ENCODE data around the gene SCARF2. TPM values are rescaled to one million over a fixed set of nuclear protein-coding genes. Genes with fewer than 3 reads are reported as not detected.

The SCARF2 gene
- total RNA-seq, 4 donors from 2014 or later = 6.1 to 9.6 (median 8.4) TPM

DNA sequence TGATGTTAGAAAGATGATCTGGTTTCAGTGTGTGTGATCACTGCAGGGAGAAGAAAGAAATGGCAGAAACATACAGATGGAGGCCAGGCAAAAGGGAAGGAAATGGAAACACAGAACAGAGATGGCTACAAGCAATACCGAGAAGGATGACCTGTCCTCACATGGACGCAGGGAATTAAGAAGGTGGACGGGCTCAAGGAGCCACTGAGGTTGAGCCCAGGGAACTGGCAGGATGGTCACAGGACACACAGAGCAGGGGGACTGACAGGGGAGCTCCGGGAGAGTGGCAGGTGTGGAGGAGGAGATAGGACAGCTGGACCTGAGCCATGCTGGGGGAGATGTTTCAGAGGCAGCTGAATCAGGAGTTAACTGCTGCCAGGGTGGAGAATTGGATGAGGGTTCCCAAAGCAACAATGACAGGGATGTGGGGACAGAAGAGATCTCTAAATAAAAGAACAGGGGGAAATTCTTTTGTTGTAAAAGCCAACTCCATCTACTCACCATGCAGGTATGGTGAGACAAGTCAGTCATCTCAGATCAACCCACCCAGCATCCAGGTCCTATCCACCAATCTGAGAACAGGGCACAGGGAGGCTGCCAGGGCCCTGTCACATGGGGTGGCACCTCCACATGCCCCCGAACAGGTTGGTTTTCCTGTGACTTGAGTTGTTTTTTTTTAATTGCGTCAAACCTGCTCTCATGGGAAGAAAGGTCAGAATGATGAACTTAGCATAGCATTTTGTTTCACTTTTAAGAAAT, 31.7 kb upstream of the SCARF2 start:
- TF ChIP-seq, protein P1, sequence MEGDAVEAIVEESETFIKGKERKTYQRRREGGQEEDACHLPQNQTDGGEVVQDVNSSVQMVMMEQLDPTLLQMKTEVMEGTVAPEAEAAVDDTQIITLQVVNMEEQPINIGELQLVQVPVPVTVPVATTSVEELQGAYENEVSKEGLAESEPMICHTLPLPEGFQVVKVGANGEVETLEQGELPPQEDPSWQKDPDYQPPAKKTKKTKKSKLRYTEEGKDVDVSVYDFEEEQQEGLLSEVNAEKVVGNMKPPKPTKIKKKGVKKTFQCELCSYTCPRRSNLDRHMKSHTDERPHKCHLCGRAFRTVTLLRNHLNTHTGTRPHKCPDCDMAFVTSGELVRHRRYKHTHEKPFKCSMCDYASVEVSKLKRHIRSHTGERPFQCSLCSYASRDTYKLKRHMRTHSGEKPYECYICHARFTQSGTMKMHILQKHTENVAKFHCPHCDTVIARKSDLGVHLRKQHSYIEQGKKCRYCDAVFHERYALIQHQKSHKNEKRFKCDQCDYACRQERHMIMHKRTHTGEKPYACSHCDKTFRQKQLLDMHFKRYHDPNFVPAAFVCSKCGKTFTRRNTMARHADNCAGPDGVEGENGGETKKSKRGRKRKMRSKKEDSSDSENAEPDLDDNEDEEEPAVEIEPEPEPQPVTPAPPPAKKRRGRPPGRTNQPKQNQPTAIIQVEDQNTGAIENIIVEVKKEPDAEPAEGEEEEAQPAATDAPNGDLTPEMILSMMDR (IDR thresholded peaks at IDR 0.05) = no peak
- TF ChIP-seq POLR2A (IDR thresholded peaks at IDR 0.05) = no peak
- 82 to 90% methylated on average over 6 of the region's 6 CpGs for WGBS, 2 donors
- no peak overlapping the region for H3K4me3 ChIP-seq (ENCODE audit: low read depth, poor library complexity, severe bottlenecking)
- DNase-seq (ENCODE audit: low spot score in 2 of 2) = no peak
- intact Hi-C loops (cut with DNase I; ENCODE audit: low total_unique reads) = no loop called here

DNA sequence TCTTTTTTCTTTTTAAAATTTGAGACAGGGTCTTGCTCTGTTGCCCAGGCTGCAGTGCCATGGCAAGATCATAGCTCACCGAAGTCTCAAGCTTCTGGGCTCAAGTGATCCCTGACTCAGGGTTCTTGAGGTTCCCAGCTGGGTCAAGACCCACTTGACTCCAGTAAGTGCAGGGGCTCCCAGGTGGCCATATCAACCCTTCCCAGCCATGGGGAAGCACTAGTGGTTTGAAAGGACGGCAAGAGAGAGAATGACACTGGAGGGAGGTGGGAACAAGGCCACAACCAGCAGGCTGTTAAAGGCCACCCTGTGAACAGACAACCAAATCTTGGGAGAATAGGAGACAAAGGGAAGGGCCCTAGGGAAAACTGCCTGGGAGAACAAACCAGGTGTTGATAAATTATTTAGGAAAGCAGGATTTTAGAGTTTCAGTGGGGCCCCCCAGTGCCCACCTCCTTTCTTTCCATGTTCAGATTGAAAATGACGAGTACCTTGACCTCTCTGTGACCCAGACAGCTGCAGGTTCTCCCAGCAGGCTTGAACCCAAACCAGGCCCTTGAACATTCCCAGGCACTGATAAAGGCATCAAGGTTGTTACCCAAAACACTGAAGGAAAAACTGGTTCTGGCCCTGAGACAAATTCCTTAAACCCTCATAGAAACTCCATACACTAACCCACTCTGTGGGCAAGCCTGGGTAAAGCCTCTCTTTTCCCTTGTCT, 29.2 kb upstream of the SCARF2 start:
- WGBS, 2 donors = 93 to 94% methylated on average over 3 of the region's 3 CpGs
- TF ChIP-seq, protein P1 (IDR thresholded peaks at IDR 0.05) = no peak
- no peak for TF ChIP-seq POLR2A (IDR thresholded peaks at IDR 0.05)
- no peak overlapping the region for H3K4me3 ChIP-seq (ENCODE audit: low read depth, poor library complexity, severe bottlenecking)
- intact Hi-C loops (cut with DNase I; ENCODE audit: low total_unique reads) = no loop called here
- DNase-seq (ENCODE audit: low spot score in 2 of 2) = no peak

DNA sequence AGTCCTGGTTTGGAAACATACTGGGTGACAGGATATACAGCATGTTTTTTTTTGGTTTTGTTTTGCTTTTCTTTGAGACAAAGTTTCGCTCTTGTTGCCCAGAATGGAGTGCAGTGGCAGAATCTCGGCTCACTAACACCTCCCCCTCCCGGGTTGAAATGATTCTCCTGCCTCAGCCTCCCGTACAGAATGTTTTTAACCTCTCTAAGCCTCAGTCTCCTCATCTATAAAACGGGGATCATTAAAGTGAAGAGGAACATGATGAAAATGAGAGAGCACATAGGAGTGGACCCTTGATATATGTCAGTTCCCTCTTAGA, 28.1 kb upstream of the SCARF2 start:
- no peak for TF ChIP-seq POLR2A (IDR thresholded peaks at IDR 0.05)
- TF ChIP-seq, protein P1 (IDR thresholded peaks at IDR 0.05) = no peak
- no peak for DNase-seq (ENCODE audit: low spot score in 2 of 2)
- H3K4me3 ChIP-seq (ENCODE audit: low read depth, poor library complexity, severe bottlenecking) = no peak overlapping the region
- intact Hi-C loops (cut with DNase I; ENCODE audit: low total_unique reads) = no loop called here
- WGBS, 2 donors = 80 to 93% methylated on average over 5 of the region's 5 CpGs

DNA sequence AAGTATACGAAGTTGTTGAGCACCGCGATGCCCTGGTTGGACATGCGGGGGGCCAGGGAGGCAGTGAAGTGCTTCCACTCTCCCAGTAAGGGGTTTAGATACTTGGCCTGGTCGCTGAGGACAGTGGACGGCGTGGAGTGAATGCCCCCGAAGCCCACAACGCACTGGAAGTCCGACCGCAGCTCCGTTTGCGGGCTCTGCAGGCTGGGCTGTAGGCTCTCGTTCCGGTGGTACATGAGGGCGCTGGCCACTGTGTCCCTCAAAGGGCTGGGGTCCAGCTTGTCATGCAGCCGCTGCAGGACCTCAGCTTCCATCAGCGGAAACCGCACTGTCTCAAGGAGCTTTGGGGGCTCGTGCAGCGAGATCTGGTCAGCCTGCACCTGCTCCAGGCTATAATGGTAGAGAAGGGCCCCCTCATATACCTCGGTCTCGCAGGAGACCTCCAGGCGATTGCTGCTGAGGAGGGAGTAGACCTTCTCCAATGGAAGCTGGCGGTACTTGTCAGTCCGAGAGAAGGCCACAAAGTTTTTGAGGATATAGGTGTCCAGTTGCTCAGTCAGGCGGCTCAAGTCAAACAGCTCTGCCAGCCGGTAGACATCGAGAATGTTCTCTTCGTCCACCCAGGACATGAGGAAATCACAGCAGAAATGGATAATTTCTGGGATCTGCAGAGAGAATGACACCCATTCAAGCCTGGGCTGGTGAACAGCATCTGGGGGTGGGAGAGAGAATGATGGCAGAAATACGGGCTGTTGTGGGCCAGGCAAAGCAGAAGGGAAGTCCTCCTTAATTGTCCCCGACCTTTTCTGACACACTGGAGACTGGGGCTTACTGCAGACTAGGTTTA, 27.5 kb upstream of the SCARF2 start:
- no peak for TF ChIP-seq POLR2A (IDR thresholded peaks at IDR 0.05)
- TF ChIP-seq, protein P1 (IDR thresholded peaks at IDR 0.05) = no peak
- H3K4me3 ChIP-seq (ENCODE audit: low read depth, poor library complexity, severe bottlenecking) = no peak overlapping the region
- DNase-seq (ENCODE audit: low spot score in 2 of 2) = no peak
- intact Hi-C loops (cut with DNase I; ENCODE audit: low total_unique reads) = no loop called here
- WGBS, 2 donors = 94 to 96% methylated on average over 32 of the region's 32 CpGs

DNA sequence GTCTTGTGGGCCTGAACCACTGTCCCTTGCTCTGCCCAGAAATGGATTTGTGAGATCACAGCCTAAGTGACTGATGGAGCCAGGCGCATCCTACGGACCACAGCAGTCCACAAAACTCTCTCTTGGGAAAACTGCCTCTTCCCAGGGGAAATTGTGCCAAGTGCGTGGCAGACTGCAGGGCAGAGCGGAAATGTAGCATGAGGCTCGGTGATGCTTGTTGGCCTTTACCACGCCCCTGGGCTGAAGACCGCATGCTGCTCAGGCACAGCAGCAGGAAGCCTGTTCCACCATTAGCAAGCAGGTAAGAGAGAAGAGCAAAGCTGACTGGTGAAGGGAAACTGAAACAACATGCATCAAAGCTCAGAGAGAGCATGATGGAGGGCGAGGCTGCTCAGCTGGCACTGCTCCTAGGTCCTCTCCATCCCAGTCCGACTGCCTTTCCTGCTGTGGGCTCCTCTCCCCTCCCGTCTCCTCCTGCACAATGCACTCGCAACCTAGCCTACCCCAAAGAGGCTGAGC, 26.5 kb upstream of the SCARF2 start:
- WGBS, 2 donors = 79 to 83% methylated on average over 11 of the region's 11 CpGs
- no peak overlapping the region for H3K4me3 ChIP-seq (ENCODE audit: low read depth, poor library complexity, severe bottlenecking)
- intact Hi-C loops (cut with DNase I; ENCODE audit: low total_unique reads) = no loop called here
- TF ChIP-seq POLR2A (IDR thresholded peaks at IDR 0.05) = no peak
- TF ChIP-seq, protein P1 (IDR thresholded peaks at IDR 0.05) = no peak
- DNase-seq (ENCODE audit: low spot score in 2 of 2) = no peak

All from lower leg skin (tissue), 4 donors.